Measurements from ENCODE around the gene INHBA.

INHBA gene

DNA sequence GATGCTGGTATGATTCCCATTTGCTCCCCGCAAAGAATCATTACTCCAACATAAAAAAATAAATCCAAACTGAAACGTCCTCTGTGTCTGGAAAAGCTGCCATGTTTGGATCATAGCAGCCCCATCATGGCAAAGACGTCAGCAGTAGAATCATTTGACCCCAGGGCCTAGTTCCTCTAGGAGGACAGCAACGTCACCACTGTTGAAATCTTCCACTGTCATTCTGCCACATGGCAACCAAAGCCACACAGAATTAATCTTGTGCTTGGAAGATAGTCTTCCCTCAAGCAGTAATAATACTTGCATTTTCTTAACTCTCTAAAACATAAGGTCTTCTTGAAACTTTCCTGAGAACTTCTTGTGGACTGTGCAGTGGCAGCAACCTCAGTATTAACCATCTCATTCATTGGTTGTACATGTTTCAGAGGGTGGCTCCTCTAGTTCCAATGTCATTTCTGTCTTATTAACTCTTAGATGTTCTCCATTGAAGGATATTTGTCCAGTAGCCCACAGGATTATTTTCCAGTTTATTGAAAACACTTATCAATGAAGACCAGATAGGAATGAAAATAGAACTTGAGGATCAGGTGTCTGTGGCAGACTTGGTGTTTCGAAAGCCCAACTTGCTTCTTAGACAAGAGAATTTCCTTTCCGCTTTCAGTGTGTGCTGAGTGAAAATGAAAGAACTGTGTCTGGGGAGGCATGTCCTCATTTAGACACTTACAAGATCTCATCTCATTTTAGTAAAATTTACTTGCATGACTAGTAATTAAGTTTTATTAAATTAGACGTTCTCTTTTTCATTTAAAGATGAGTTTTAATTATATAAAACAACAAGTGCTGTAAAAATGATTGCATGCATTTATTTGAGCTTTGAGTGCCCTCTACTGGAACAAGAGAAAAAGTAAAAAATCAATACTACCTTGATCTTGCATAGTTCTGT lies 28.9 kb upstream of the INHBA start:
- Histone ChIP-seq H3K27ac (no peak overlapping the region), H3K4me3 (no peak overlapping the region)
- TF ChIP-seq, protein P1, sequence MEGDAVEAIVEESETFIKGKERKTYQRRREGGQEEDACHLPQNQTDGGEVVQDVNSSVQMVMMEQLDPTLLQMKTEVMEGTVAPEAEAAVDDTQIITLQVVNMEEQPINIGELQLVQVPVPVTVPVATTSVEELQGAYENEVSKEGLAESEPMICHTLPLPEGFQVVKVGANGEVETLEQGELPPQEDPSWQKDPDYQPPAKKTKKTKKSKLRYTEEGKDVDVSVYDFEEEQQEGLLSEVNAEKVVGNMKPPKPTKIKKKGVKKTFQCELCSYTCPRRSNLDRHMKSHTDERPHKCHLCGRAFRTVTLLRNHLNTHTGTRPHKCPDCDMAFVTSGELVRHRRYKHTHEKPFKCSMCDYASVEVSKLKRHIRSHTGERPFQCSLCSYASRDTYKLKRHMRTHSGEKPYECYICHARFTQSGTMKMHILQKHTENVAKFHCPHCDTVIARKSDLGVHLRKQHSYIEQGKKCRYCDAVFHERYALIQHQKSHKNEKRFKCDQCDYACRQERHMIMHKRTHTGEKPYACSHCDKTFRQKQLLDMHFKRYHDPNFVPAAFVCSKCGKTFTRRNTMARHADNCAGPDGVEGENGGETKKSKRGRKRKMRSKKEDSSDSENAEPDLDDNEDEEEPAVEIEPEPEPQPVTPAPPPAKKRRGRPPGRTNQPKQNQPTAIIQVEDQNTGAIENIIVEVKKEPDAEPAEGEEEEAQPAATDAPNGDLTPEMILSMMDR (IDR thresholded peaks at IDR 0.05), result no peak
- no peak for DNase-seq (ENCODE audit: low spot score)

DNA sequence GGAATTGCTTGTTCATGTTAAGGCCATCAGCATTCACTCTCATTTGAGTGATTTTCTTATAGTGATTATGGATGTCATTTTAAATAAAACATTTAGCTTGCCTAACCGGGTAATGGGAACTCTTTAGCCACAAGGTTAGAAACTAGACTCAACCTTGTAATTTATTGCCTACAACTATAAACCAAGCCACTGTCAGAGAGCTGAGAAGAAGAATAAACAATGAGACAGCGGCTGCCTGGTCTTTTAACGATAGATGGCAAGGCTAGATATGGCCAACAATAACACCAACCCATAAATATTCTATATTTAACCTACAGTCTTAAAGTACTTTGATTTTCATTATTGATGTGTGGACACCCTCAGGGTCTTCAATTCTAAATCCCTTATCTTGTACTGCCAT lies 27.8 kb upstream of the INHBA start:
- no peak for DNase-seq (ENCODE audit: low spot score)
- Histone ChIP-seq H3K27ac (no peak overlapping the region), H3K4me3 (no peak overlapping the region)
- TF ChIP-seq, protein P1 (IDR thresholded peaks at IDR 0.05), result no peak

DNA sequence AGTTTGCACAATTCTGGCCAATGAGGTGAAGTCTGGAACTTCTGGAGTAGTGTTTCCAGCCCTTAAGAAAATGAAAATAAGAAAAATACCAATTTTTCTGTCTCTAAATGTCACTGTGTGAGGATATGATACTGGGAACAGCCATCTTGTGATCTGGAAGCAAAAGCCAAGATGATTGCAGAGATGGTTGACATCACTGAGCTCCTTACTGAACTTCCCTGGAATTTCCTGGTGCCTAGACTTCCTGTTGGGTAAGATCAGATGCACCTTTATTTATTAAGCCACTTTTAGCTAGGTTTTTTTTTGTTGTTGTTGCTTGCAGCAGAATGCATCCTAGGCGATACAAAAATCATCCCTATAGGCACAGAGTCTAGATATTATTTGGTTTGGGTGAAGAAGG lies 27.3 kb upstream of the INHBA start:
- no peak overlapping the region for H3K27ac ChIP-seq
- H3K4me3 ChIP-seq, result no peak overlapping the region
- DNase-seq (ENCODE audit: low spot score), result no peak
- TF ChIP-seq, protein P1 (IDR thresholded peaks at IDR 0.05), result no peak

DNA sequence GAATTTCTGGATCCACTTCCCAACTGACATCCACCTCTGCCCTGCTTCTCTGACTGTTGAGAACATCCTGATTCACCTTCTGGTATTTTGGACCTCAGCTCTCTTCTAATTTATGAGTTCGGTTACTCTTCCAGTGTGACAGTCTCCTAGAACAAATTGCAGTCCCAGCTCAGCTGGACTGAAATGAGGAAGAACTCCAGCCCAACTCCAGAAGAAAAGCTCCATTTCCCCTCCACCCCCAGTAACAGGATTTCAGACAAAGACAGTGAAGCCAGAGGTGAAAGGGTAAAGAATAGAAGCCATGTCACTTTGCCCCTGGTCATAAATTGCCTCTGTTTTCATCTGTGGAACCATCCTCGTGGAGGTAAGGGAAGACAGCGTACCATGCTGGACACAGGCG lies 26.2 kb upstream of the INHBA start:
- Histone ChIP-seq H3K27ac (no peak overlapping the region), H3K4me3 (no peak overlapping the region)
- no peak for DNase-seq (ENCODE audit: low spot score)
- TF ChIP-seq, protein P1 (IDR thresholded peaks at IDR 0.05), result no peak

DNA sequence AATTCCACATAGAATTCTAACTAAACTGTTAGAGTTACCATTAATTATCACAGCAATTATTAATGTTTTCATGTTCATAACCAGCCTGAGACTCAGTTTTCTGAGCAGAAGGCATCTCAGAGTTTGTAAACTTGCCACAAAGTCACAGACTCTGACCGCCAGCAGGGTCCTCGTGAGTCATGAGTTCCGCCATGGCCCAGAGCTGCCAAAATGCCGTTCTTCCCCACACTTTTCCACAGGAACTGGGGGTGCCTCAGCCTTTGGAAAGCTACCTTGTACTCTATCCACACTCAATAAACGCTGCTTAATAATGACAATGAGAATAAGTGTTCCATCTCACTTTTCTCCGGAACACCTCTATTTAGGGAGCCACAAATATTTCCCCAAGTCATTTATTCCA lies 22.1 kb upstream of the INHBA start:
- DNase-seq (ENCODE audit: low spot score), result no peak
- Histone ChIP-seq H3K27ac (no peak overlapping the region), H3K4me3 (no peak overlapping the region)
- TF ChIP-seq, protein P1 (IDR thresholded peaks at IDR 0.05), result no peak

DNA sequence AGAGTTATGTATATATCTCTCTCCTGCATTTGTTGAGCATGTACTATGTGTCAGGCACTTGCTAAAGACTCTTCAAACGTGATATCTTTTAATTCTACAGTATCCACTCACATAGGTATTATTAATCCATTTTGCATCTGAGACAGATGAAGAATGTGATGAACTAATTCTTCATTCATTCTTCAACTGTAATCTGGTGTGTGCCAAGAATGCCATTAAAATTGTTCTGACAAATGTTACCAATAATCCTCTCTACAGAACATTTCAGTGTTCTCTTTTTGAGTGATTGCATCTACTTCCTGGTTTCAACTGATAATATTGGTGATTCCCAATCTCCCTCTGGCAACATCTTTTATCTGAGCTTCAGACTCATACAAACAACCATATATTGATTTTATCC lies 18.0 kb upstream of the INHBA start:
- DNase-seq (ENCODE audit: low spot score), result no peak
- Histone ChIP-seq H3K4me3 (no peak overlapping the region), H3K27ac (no peak overlapping the region)
- TF ChIP-seq, protein P1 (IDR thresholded peaks at IDR 0.05), result no peak

DNA sequence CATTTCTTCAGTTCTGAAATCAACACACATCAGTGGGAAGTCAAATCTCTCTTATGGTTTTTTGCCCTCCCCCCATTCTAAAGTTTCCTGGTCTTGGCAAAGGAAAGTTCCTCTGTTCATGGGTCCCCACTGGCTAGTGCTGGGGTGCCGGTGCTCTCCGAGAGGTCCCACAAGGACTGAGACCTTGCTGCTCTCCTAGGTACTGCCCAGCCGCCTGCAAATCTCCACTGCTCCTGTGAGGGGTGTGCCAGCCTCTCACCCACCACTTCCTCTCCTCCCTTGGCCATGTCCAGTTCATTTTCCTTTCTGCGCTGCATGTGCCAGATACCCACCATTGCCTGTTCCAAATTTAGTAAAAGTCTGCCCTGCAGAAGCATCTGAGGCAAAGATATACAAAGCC lies 17.2 kb upstream of the INHBA start:
- Histone ChIP-seq H3K4me3 (no peak overlapping the region), H3K27ac (no peak overlapping the region)
- DNase-seq (ENCODE audit: low spot score), result no peak
- TF ChIP-seq, protein P1 (IDR thresholded peaks at IDR 0.05), result no peak

Measured in coronary artery (tissue), 2 donors.